ENCODE results near the gene TDRD9.

The TDRD9 gene

GRCh38 chr14:103930051-103930604 lies 1.9 kb downstream of the TDRD9 start:
- DNase-seq: no peak

- DNase-seq: no peak
These were observed 3.2 kb downstream of the TDRD9 start for GRCh38 chr14:103931422-103931821.

- DNase-seq: no peak
These were observed 4.7 kb downstream of the TDRD9 start for GRCh38 chr14:103932791-103933490.

- DNase-seq: no peak
These were observed 6.8 kb downstream of the TDRD9 start for GRCh38 chr14:103935102-103935501.

- DNase-seq: no peak
These were observed 13.2 kb downstream of the TDRD9 start for GRCh38 chr14:103941462-103941861.

- no peak for DNase-seq
These were observed 13.9 kb downstream of the TDRD9 start, which contains the start of gene RD3L for GRCh38 chr14:103941973-103942736. TSS of gene RD3L (minus strand) at chr14:103942529. CDS start at chr14:103941695, 834 bp downstream.

- DNase-seq: no peak
These were observed 15.4 kb downstream of the TDRD9 start for GRCh38 chr14:103943673-103944072.

- DNase-seq: no peak
These were observed 18.7 kb downstream of the TDRD9 start for GRCh38 chr14:103946975-103947374.

GRCh38 chr14:103948442-103948841 lies 20.2 kb downstream of the TDRD9 start:
- DNase-seq: no peak

- DNase-seq: no peak
These were observed 21.0 kb downstream of the TDRD9 start for GRCh38 chr14:103949131-103949790.

GRCh38 chr14:103960457-103961055 lies 32.3 kb downstream of the TDRD9 start:
- no peak for DNase-seq

- no peak for DNase-seq
These were observed 33.8 kb downstream of the TDRD9 start for GRCh38 chr14:103961928-103962578.

GRCh38 chr14:103966631-103967030 lies 38.4 kb downstream of the TDRD9 start:
- no peak for DNase-seq

- DNase-seq: no peak
These were observed 41.7 kb downstream of the TDRD9 start for GRCh38 chr14:103969961-103970360.

GRCh38 chr14:103973354-103973753 lies 45.1 kb downstream of the TDRD9 start:
- DNase-seq: no peak

- no peak for DNase-seq
These were observed 46.3 kb downstream of the TDRD9 start for GRCh38 chr14:103974575-103974974.

- peak; percentile 16 to 57 for DNase-seq
These were observed 52.5 kb downstream of the TDRD9 start for GRCh38 chr14:103980623-103981238.

GRCh38 chr14:103984196-103984595 lies 55.9 kb downstream of the TDRD9 start:
- no peak for DNase-seq

GRCh38 chr14:103989034-103989433 lies 60.8 kb downstream of the TDRD9 start:
- DNase-seq: no peak

GRCh38 chr14:103989964-103990363 lies 61.7 kb downstream of the TDRD9 start:
- DNase-seq: no peak

GRCh38 chr14:103994535-103995184 lies 66.4 kb downstream of the TDRD9 start:
- no peak for DNase-seq

All from NCI-H526 (cell line).